Tibial nerve (tissue), 4 donors: Measurements from ENCODE around the gene LDB3.

Source experiments
- CTCF ChIP-seq, 5 experiments: fragments of 200-600 bp in 3 of 5; fragments of 450-650 bp in 2 of 5; sonication (generic) in 3 of 5; IDR thresholded peaks; one replicate each; pipeline ENCODE4 v1.5.1; 2016 to 2019; ENCODE audit warnings: antibody characterized with exemption in 5 of 5, mild to moderate bottlenecking in 3 of 5, moderate library complexity in 2 of 5
- EP300 ChIP-seq, 2 donors: sonication (generic); formaldehyde crosslinking; IDR thresholded peaks; one replicate each; pipeline ENCODE4 v1.6.1; 2017; ENCODE audit warnings: antibody characterized with exemption in 2 of 2, mild to moderate bottlenecking in 1 of 2

- TF ChIP-seq CTCF (IDR thresholded peaks at IDR 0.05) (no peak), EP300 (IDR thresholded peaks at IDR 0.05) (no peak)
Observed at GRCh38 chr10:86685416-86685815, 17.1 kb downstream of the LDB3 start.
